Measurements from ENCODE around the gene SPACA7. TPM values are rescaled to one million over a fixed set of nuclear protein-coding genes. Genes with fewer than 3 reads are reported as not detected.
A peak's percentile ranks its signal among the peaks of the same experiment; 100 is the strongest.

Gene SPACA7
- total and polyA plus RNA-seq, 4 donors, result not detected

DNA sequence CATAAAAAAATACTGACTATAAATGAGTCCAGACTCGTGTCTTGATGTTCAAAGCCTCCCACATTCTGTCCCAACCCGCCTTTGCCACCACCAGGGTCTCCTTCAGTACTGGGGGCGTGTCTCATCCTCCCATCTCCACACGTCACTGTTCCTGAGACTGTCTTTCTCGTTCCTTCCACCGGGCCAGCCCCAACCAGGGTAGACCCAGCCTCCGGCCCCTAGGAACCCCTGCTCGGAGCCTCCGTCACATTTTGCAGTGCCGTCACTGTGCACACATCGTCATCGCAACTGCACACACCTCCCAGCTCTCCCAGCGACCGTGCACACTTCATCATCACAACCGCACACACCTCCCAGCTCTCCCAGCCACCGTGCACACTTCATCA, 73.4 kb downstream of the SPACA7 start:
- H3K27me3 ChIP-seq (ENCODE audit: control insufficient read depth, insufficient read depth, low read length), result peaks cover 4% of the 10 kb centered on the region
- no peaks in the 10 kb centered on the region for H3K4me1 ChIP-seq (ENCODE audit: control insufficient read depth, insufficient read depth, low read length)
- DNase-seq (ENCODE audit: low read depth in 4 of 6, low spot score in 6 of 6), result no peak
- H3K36me3 ChIP-seq (ENCODE audit: control insufficient read depth, insufficient read depth, low read length), result no peaks in the 10 kb centered on the region
- no peak overlapping the region for H3K4me3 ChIP-seq (ENCODE audit: low read depth, low read length)
- WGBS (ENCODE audit: insufficient coverage), result 85% methylated on average over 10 of the region's 16 CpGs
- no peak overlapping the region for H3K27ac ChIP-seq (ENCODE audit: low read depth, low read length)
- H3K9me3 ChIP-seq (ENCODE audit: control insufficient read depth, insufficient read depth, low read length), result no peaks in the 10 kb centered on the region

DNA sequence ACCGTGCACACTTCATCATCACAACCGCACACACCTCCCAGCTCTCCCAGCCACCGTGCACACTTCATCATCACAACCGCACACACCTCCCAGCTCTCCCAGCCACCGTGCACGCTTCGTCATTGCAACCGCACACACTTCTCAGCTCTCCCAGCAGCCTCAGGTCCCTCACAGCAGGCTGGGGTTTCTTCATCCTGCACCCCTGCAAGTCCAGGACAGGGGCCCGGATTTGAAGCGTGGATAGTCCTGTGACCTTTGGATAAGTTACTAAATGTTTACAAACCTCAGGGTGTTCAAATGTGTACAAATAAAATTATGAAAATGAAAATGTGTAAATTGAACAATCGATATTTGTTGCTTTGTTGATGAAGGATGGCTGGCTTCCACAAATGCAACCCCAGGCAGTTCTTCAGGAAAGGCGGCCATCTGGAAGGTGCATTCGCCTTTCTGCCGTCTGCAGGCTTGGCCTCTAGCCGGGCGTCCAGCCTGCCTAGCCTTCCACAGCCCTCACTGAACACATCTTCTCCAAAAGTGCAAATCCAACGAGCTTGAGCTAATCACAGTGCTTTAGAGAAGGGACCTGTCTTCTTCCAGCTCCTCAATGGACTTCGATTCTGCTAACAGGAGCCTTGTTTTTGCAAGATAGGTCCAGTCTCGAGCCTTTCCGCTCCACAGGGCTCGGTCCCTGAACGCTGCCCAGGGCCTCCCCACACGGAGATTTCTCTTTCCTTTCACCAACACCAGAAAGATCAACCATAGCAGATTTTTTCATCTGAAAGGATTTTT, 74.2 kb downstream of the SPACA7 start:
- WGBS (ENCODE audit: insufficient coverage), result 82% methylated on average over 8 of the region's 23 CpGs
- no peak overlapping the region for H3K4me3 ChIP-seq (ENCODE audit: low read depth, low read length)
- DNase-seq (ENCODE audit: low read depth in 4 of 6, low spot score in 6 of 6), result no peak
- no peaks in the 10 kb centered on the region for H3K36me3 ChIP-seq (ENCODE audit: control insufficient read depth, insufficient read depth, low read length)
- H3K9me3 ChIP-seq (ENCODE audit: control insufficient read depth, insufficient read depth, low read length), result no peaks in the 10 kb centered on the region
- H3K27ac ChIP-seq (ENCODE audit: low read depth, low read length), result no peak overlapping the region
- no peaks in the 10 kb centered on the region for H3K4me1 ChIP-seq (ENCODE audit: control insufficient read depth, insufficient read depth, low read length)
- H3K27me3 ChIP-seq (ENCODE audit: control insufficient read depth, insufficient read depth, low read length), result peaks cover 3% of the 10 kb centered on the region

GRCh38 chr13:112450904-112451240, 74.7 kb downstream of the SPACA7 start:
- Histone ChIP-seq H3K27ac (ENCODE audit: low read depth, low read length) (no peak overlapping the region), H3K4me3 (ENCODE audit: low read depth, low read length) (no peak overlapping the region), H3K4me1 (ENCODE audit: control insufficient read depth, insufficient read depth, low read length) (no peaks in the 10 kb centered on the region), H3K36me3 (ENCODE audit: control insufficient read depth, insufficient read depth, low read length) (no peaks in the 10 kb centered on the region), H3K27me3 (ENCODE audit: control insufficient read depth, insufficient read depth, low read length) (no peaks in the 10 kb centered on the region), H3K9me3 (ENCODE audit: control insufficient read depth, insufficient read depth, low read length) (no peaks in the 10 kb centered on the region)
- 59% methylated on average over 7 of the region's 9 CpGs for WGBS (ENCODE audit: insufficient coverage)
- peak in 2 of 6 donors; percentile 4 to 34 for DNase-seq (ENCODE audit: low read depth in 4 of 6, low spot score in 6 of 6)

- no peaks in the 10 kb centered on the region for H3K36me3 ChIP-seq (ENCODE audit: control insufficient read depth, insufficient read depth, low read length)
- no peaks in the 10 kb centered on the region for H3K4me1 ChIP-seq (ENCODE audit: control insufficient read depth, insufficient read depth, low read length)
- no peak overlapping the region for H3K27ac ChIP-seq (ENCODE audit: low read depth, low read length)
- no peaks in the 10 kb centered on the region for H3K27me3 ChIP-seq (ENCODE audit: control insufficient read depth, insufficient read depth, low read length)
- H3K9me3 ChIP-seq (ENCODE audit: control insufficient read depth, insufficient read depth, low read length), result no peaks in the 10 kb centered on the region
- H3K4me3 ChIP-seq (ENCODE audit: low read depth, low read length), result no peak overlapping the region
- DNase-seq (ENCODE audit: low read depth in 4 of 6, low spot score in 6 of 6), result no peak
- 89% methylated on average over 41 of the region's 43 CpGs for WGBS (ENCODE audit: insufficient coverage)
These were observed 75.6 kb downstream of the SPACA7 start for GRCh38 chr13:112451512-112452379.

DNA sequence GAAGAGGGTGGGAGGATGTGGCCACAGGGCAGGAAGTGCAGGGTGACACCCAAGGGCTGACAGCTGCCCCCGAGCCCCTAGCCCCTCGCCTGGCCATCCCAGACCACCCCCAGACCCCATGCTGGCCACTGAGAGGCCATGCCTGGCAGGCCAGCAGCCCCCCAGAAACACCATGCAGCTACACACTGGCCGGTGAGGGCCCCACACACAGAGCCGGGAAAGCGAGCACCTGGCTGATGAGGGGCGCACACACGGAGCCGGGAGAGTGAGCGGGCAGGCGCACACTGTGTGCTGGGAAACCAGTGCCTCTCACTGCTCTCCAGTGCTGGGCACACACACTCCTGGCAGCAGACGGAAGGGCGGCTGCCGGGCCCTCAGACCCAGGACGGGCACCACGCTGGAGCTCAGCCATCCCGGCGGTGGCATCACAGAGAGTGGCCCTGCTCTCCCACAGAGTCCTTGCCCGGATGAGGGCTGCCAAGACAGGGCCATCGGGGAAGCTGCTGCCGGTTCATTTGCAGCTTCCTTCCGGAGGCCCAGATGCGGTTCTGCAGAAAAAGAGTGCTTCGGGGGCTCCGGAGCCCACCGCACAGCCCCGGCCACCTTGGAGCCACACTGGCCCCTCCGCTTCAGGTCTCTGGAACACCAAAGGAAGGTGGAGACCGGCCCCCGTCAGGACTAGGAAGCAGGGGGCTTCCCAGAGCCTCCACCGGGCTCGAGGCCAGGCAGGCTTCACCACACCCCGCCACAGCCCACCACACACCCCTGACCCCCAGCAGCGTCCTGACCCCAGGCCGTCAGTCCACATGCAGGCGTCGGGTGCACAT, 76.4 kb downstream of the SPACA7 start:
- Histone ChIP-seq H3K27ac (ENCODE audit: low read depth, low read length) (no peak overlapping the region), H3K4me3 (ENCODE audit: low read depth, low read length) (no peak overlapping the region), H3K27me3 (ENCODE audit: control insufficient read depth, insufficient read depth, low read length) (no peaks in the 10 kb centered on the region), H3K36me3 (ENCODE audit: control insufficient read depth, insufficient read depth, low read length) (no peaks in the 10 kb centered on the region), H3K4me1 (ENCODE audit: control insufficient read depth, insufficient read depth, low read length) (no peaks in the 10 kb centered on the region), H3K9me3 (ENCODE audit: control insufficient read depth, insufficient read depth, low read length) (no peaks in the 10 kb centered on the region)
- no peak for DNase-seq (ENCODE audit: low read depth in 4 of 6, low spot score in 6 of 6)
- 86% methylated on average over 36 of the region's 36 CpGs for WGBS (ENCODE audit: insufficient coverage)

DNA sequence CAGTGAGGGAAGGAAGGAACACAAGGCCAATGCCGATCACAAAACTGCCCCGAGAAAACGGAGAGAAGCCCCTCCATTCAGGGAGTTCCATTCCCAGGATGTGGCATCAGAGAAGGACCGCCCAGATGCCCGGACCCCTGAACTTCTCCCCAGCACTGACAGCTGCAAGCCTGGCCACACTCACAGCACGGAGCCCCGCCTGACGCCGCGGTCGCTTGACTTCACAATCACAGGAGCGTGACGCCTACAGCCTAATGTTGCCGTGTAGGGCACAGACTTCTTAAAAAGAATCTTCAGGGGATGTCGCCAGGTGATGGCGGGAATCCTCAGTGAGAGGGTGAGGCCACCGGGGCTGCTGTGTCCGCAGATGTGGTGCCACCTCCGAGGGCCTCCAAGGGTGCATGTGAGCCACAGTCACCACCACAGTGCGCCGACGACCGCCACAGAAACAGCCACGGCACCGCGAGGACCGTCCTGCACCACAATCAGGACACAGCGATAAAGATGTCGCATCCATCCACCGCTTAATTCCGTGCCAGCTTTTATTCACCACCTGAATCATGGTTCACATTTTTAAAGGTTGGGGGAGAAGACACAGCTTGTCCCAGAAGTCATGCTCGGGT, 77.2 kb downstream of the SPACA7 start:
- Histone ChIP-seq H3K4me1 (ENCODE audit: control insufficient read depth, insufficient read depth, low read length) (no peaks in the 10 kb centered on the region), H3K36me3 (ENCODE audit: control insufficient read depth, insufficient read depth, low read length) (no peaks in the 10 kb centered on the region), H3K27me3 (ENCODE audit: control insufficient read depth, insufficient read depth, low read length) (no peaks in the 10 kb centered on the region), H3K27ac (ENCODE audit: low read depth, low read length) (no peak overlapping the region), H3K4me3 (ENCODE audit: low read depth, low read length) (no peak overlapping the region), H3K9me3 (ENCODE audit: control insufficient read depth, insufficient read depth, low read length) (no peaks in the 10 kb centered on the region)
- WGBS (ENCODE audit: insufficient coverage), result 85% methylated on average over 22 of the region's 32 CpGs
- DNase-seq (ENCODE audit: low read depth in 4 of 6, low spot score in 6 of 6), result no peak

DNA sequence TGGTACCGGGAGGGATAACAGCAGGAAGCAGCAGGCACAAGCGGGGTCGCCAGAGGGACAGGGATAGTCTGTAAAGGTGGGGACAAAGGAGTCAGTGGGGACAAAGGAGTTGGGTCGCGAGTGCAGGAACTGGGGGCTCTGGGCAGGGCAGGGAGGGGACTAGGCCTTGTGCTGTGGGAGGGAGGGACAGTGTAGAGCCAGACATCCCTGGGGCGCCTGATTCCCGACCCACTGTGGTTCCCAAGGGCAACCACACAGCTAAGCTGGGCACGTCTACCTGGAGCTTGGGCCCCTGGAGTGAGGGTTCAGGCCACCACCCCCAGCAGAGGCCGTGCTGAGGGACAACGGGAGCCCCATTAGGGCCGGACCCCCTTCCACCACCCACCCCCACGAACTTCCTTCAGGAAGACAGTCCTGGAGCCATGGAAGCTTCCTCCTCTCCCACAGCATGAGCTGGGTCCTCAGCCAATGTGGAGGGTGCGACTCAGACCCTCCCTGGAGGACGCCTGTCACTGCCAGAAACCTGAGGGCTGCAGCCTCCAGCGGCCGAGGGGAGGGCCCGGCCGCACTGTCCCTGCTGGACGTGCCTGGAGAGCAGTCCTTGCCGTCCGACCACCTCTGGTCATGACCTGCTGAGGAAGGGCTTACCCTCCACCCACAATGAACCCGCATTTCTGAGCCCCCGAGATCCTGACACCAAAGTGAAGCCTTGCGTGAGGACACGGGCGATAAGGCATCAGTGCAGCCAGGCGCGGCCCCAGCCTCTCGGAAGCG, 77.9 kb downstream of the SPACA7 start:
- no peaks in the 10 kb centered on the region for H3K27me3 ChIP-seq (ENCODE audit: control insufficient read depth, insufficient read depth, low read length)
- no peaks in the 10 kb centered on the region for H3K36me3 ChIP-seq (ENCODE audit: control insufficient read depth, insufficient read depth, low read length)
- no peak for DNase-seq (ENCODE audit: low read depth in 4 of 6, low spot score in 6 of 6)
- no peak overlapping the region for H3K4me3 ChIP-seq (ENCODE audit: low read depth, low read length)
- H3K9me3 ChIP-seq (ENCODE audit: control insufficient read depth, insufficient read depth, low read length), result no peaks in the 10 kb centered on the region
- no peak overlapping the region for H3K27ac ChIP-seq (ENCODE audit: low read depth, low read length)
- no peaks in the 10 kb centered on the region for H3K4me1 ChIP-seq (ENCODE audit: control insufficient read depth, insufficient read depth, low read length)
- whole genome bisulfite sequencing (ENCODE audit: insufficient coverage), result 77% methylated on average over 27 of the region's 30 CpGs

- no peak overlapping the region for H3K27ac ChIP-seq (ENCODE audit: low read depth, low read length)
- H3K27me3 ChIP-seq (ENCODE audit: control insufficient read depth, insufficient read depth, low read length), result no peaks in the 10 kb centered on the region
- H3K36me3 ChIP-seq (ENCODE audit: control insufficient read depth, insufficient read depth, low read length), result no peaks in the 10 kb centered on the region
- H3K4me3 ChIP-seq (ENCODE audit: low read depth, low read length), result no peak overlapping the region
- no peak for DNase-seq (ENCODE audit: low read depth in 4 of 6, low spot score in 6 of 6)
- WGBS (ENCODE audit: insufficient coverage), result 81% methylated on average over 9 of the region's 16 CpGs
- peaks cover 2% of the 10 kb centered on the region for H3K9me3 ChIP-seq (ENCODE audit: control insufficient read depth, insufficient read depth, low read length)
- no peaks in the 10 kb centered on the region for H3K4me1 ChIP-seq (ENCODE audit: control insufficient read depth, insufficient read depth, low read length)
These were observed 78.6 kb downstream of the SPACA7 start for GRCh38 chr13:112454648-112455334.

All from spinal cord (tissue), 10 donors.